MCF 10A (cell line): ENCODE results near the gene ALKBH7. TPM values are rescaled to one million over a fixed set of nuclear protein-coding genes. Genes with fewer than 3 reads are reported as not detected.

Source experiments
- BruUV-seq: library from RNA; stranded (reverse); fragments of 400-500 nt; replicated peaks from 2 replicates; lab custom pipeline; 2021; lab: Mats Ljungman, UMichigan
- CTCF ChIA-PET: fragments of 300-600 bp; sonication (Branson Sonifier 250); formaldehyde crosslinking; extraction: SDS; loops from one replicate; lab custom pipeline; 2021; ENCODE audit warnings: antibody characterized with exemption, inconsistent platforms; lab: Yijun Ruan, JAX
- POLR2A ChIA-PET: fragments of 300-600, 350-650 bp; sonication (Branson Sonifier 250); formaldehyde crosslinking; extraction: SDS; loops from one replicate; lab custom pipeline; 2020; ENCODE audit warnings: antibody characterized with exemption, inconsistent platforms; lab: Yijun Ruan, JAX
- DNase-seq: peaks from one replicate; pipeline ENCODE4 v3.0.0-alpha.2; 2018; ENCODE audit not compliant: unreplicated experiment
- H3K27ac Mint-ChIP-seq: one replicate; pipeline ENCODE4 v1.8.0; 2022; ENCODE audit warnings: mild to moderate bottlenecking, low read depth, mixed read lengths; ENCODE audit not compliant: unreplicated experiment
- H3K27me3 Mint-ChIP-seq: one replicate; pipeline ENCODE4 v1.8.0; 2022; ENCODE audit warnings: mixed read lengths; ENCODE audit not compliant: insufficient read depth, unreplicated experiment
- H3K36me3 Mint-ChIP-seq: one replicate; pipeline ENCODE4 v1.8.0; 2022; ENCODE audit warnings: mild to moderate bottlenecking, moderate library complexity, mixed read lengths; ENCODE audit not compliant: insufficient read depth, unreplicated experiment
- H3K4me1 Mint-ChIP-seq: one replicate; pipeline ENCODE4 v1.8.0; 2022; ENCODE audit warnings: mixed read lengths; ENCODE audit not compliant: insufficient read depth, unreplicated experiment
- H3K4me3 Mint-ChIP-seq: one replicate; pipeline ENCODE4 v1.8.0; 2022; ENCODE audit warnings: mild to moderate bottlenecking, moderate library complexity, mixed read lengths; ENCODE audit not compliant: unreplicated experiment
- H3K9me3 Mint-ChIP-seq: one replicate; pipeline ENCODE4 v1.8.0; 2022; ENCODE audit warnings: mixed read lengths; ENCODE audit not compliant: unreplicated experiment
- CTCF ChIP-seq: fragments of 200-600 bp; IDR thresholded peaks from one replicate; pipeline ENCODE4 v1.8.0; 2022; ENCODE audit warnings: antibody characterized with exemption, mild to moderate bottlenecking; ENCODE audit not compliant: unreplicated experiment
- intact Hi-C: fragments of 100-400 bp; cut with micrococcal nuclease; formaldehyde crosslinking; loops from 2 replicates; pipeline ENCODE4 v1.14.1; 2022
- total RNA-seq: library from RNA; stranded (reverse); gene quantifications from 2 replicates; pipeline ENCODE4 v1.2.3, GENCODE V29; 2022

The ALKBH7 gene
- total RNA-seq, 1 experiment from 2014 or later, result 49.9 TPM

GRCh38 chr19:6392221-6393073 is 19.9 kb downstream of the ALKBH7 start:
- CTCF ChIA-PET, result interaction anchor here (0.6 kb wide), 1 partner anchor 227 kb away, joined by 3 read pairs; no protein-coding TSS in a partner anchor
- no peaks in the 10 kb centered on the region for H3K27me3 Mint-ChIP-seq
- no peaks in the 10 kb centered on the region for H3K9me3 Mint-ChIP-seq
- DNase-seq, result no peak
- H3K36me3 Mint-ChIP-seq, result peaks cover 41% of the 10 kb centered on the region
- TF ChIP-seq CTCF, result no peak
- peak overlapping the region; percentile 95 for H3K27ac Mint-ChIP-seq
- peak overlapping the region; percentile 89 for H3K4me3 Mint-ChIP-seq
- TSS peak; percentile 66 for BruUV-seq
- intact Hi-C loops, result no loop called here
- POLR2A ChIA-PET, result interaction anchor here (0.5 to 2.2 kb wide), 12 partner anchors 9 to 488 kb away, joined by 3 to 13 read pairs (median 4); partner anchors contain the start of genes ALKBH7, CLPP, KHSRP and TNFSF9
- H3K4me1 Mint-ChIP-seq, result peaks cover 18% of the 10 kb centered on the region

- intact Hi-C loops, result no loop called here
- ChIA-PET CTCF (interaction anchor here (0.6 to 1.2 kb wide), 4 partner anchors 17 to 174 kb away, joined by 3 read pairs; no protein-coding TSS in a partner anchor), POLR2A (interaction anchor here (0.5 to 2.2 kb wide), 12 partner anchors 12 to 1519 kb away, joined by 3 to 13 read pairs (median 4); partner anchors contain the start of genes ALKBH7, CLPP, KHSRP and TNFSF9)
- BruUV-seq, result no TSS peak
- H3K27ac Mint-ChIP-seq, result peak within 1 kb of the TSS; percentile 95
- peaks cover 18% of the 10 kb centered on the region for H3K4me1 Mint-ChIP-seq
- no peaks in the 10 kb centered on the region for H3K9me3 Mint-ChIP-seq
- H3K36me3 Mint-ChIP-seq, result peaks cover 33% of the 10 kb centered on the region
- peak; percentile 93 for DNase-seq
- peak within 1 kb of the TSS; percentile 89 for H3K4me3 Mint-ChIP-seq
- no peaks in the 10 kb centered on the region for H3K27me3 Mint-ChIP-seq
- TF ChIP-seq CTCF, result no peak
These were observed 20.7 kb downstream of the ALKBH7 start, which contains the start of gene GTF2F1 for GRCh38 chr19:6393074-6393982. GTF2F1 (minus strand) TSS chr19:6393164; CDS start chr19:6392995, 169 bp downstream.

- intact Hi-C loops, result no loop called here
- TF ChIP-seq CTCF, result no peak
- CTCF ChIA-PET, result interaction anchor here (0.6 to 1.2 kb wide), 4 partner anchors 16 to 175 kb away, joined by 3 read pairs; no protein-coding TSS in a partner anchor
- Mint-ChIP-seq H3K36me3 (peaks cover 26% of the 10 kb centered on the region), H3K27me3 (no peaks in the 10 kb centered on the region), H3K9me3 (no peaks in the 10 kb centered on the region), H3K4me1 (peaks cover 18% of the 10 kb centered on the region), H3K4me3 (peak overlapping the region; percentile 89), H3K27ac (no peak overlapping the region)
- POLR2A ChIA-PET, result interaction anchor here (0.7 to 2.2 kb wide), 4 partner anchors 21 to 1518 kb away, joined by 3 to 13 read pairs (median 6); partner anchors contain the start of genes ALKBH7, CLPP and KHSRP
- no peak for DNase-seq
- TSS peak; percentile 42 for BruUV-seq
These were observed 21.4 kb downstream of the ALKBH7 start for GRCh38 chr19:6393983-6394412.
